K562 (cell line): ENCODE measurements around the gene RFPL3.

Experiments
- CAMTA2 ChIP-seq: fragments of 250-450 bp; sonication (Bioruptor Pico); conservative IDR thresholded peaks from 2 replicates; pipeline ENCODE4 v1.5.1; 2022
- CREB3L1 ChIP-seq: fragments of 450-650 bp; IDR thresholded peaks from 2 replicates; pipeline ENCODE4 v1.6.1; 2014; ENCODE audit warnings: low read depth, mild to moderate bottlenecking, moderate library complexity, borderline replicate concordance
- FOXK2 ChIP-seq, 2 experiments: fragments of 450-650 bp; IDR thresholded peaks in 1 of 2; conservative IDR thresholded peaks in 1 of 2; 2 replicates each; pipeline ENCODE4 v1.6.1; 2016; ENCODE audit warnings: low read depth in 2 of 2, mild to moderate bottlenecking in 1 of 2
- JUN ChIP-seq, 2 experiments: sonication (generic) in 1 of 2; formaldehyde crosslinking in 1 of 2; IDR thresholded peaks; 2 replicates each; pipeline versions ENCODE4 v1.6.1 to v1.8.0; 2012 to 2022; ENCODE audit warnings: borderline replicate concordance in 2 of 2, mild to moderate bottlenecking in 2 of 2, improper control_type of control experiment in 1 of 2, low read depth in 1 of 2, low read length in 1 of 2, missing genetic modification reagents in 1 of 2
- PATZ1 ChIP-seq: fragments of 250-450 bp; sonication (Bioruptor Pico); IDR thresholded peaks from 2 replicates; pipeline ENCODE4 v1.5.0; 2020; ENCODE audit warnings: mild to moderate bottlenecking, borderline replicate concordance
- POLR2A ChIP-seq: fragments of 450-650 bp; conservative IDR thresholded peaks from 2 replicates; pipeline ENCODE4 v1.6.1; 2016
- STAT6 ChIP-seq: sonication (generic); formaldehyde crosslinking; IDR thresholded peaks from 2 replicates; pipeline ENCODE4 v1.8.1; 2023; ENCODE audit warnings: mild to moderate bottlenecking, missing genetic modification reagents
- ZNF253 ChIP-seq: fragments of 250-450 bp; sonication (Bioruptor Pico); conservative IDR thresholded peaks from 2 replicates; pipeline ENCODE4 v1.6.1; 2021; ENCODE audit warnings: mild to moderate bottlenecking

- TF ChIP-seq JUN (IDR thresholded peaks at IDR 0.05; ENCODE audit: borderline replicate concordance, low read depth, low read length), result no peak
- no peak for TF ChIP-seq JUN (CRISPR knock-in tag; IDR thresholded peaks at IDR 0.05; ENCODE audit: borderline replicate concordance)
- no peak for TF ChIP-seq FOXK2 (conservative IDR thresholded peaks at IDR 0.05 in 1 of 2, IDR thresholded peaks at IDR 0.05 in 1 of 2; ENCODE audit: low read depth in 2 of 2)
- TF ChIP-seq ZNF253 (CRISPR knock-in tag), result no peak
- no peak for TF ChIP-seq CAMTA2 (CRISPR knock-in tag)
- no peak for TF ChIP-seq STAT6
- TF ChIP-seq POLR2A, result no peak
- TF ChIP-seq CREB3L1, result no peak
- TF ChIP-seq PATZ1 (CRISPR knock-in tag), result no peak
These were observed 21.5 kb upstream of the RFPL3 start for GRCh38 chr22:32336121-32336603.
